DMS79 (cell line): ENCODE results near the gene FAM187B.

Experiments
- DNase-seq: peaks from one replicate; lab custom pipeline; 2025; lab: John Stamatoyannopoulos, UW

The FAM187B gene

DNA sequence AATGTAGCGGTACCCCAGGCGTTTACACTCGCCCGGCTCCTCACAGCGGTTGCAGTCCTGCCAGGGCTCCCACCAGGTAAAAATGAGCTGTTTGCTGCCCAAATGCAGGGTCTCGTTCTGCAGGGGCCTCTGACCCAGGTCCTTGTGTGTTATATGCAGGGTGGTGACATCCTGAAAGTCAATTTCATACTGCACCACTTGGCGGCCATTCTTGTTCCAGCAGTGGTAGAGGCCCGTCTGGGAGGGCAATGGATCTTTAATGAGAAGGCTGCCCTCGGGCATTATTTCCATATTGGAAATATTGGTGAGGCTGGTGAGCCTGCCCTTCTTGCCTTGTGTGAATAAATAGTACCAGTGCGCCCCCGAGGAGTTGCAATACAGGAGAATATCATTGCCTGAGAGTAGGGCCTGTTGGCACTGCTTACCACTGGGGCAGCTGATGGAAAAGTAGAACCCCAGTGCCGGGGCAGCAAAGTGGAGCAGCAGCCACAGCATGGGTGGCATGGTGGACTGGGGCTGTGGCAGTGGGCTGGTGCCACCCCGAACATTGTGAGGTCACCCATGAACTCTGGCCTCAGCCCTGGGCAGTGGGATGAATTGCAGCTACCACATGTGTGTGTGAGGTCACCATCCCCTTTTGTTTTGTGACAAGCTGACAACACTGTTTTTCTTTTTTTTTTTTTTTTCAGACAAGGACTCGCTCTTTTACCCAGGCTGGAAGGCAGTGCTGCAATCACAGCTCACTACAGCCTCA, at the start of gene FAM187B:
TSS of gene FAM187B (minus strand) at position 563 of the 754 bp plus-strand sequence. CDS start at position 504, 59 bp downstream.
- no peak for DNase-seq

GRCh38 chr19:35276706-35277281, 48.3 kb upstream of the FAM187B start:
- DNase-seq = no peak

- no peak for DNase-seq
Measured at GRCh38 chr19:35274323-35274722, 45.8 kb upstream of the FAM187B start.

DNA sequence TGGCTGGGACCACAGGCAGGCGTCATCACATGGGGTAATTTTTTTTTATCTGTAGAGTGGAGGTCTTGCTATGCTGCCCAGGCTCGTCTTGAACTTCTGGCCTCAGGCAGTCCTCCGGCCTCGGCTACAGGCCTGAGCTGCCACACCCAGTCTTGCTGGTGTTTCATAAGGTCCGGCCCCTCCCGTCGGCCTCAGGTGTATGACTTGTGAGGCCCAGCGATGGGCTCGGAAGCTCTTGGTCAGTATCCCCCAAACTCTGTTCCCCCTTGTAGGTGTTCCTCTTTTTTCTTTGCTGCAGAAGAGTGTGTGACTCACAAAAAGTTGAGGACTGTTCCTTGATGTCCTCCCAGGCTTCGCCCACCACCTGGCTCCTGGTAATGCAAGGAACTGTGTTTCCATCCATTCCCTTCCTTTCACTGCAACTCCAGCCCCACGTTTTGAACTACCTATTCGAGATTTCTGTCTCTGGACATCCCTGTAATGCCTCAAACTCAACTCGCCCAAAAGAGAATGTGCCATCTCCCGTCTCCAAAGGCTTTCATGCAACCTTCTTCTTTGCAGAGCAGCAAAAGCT, 45.2 kb upstream of the FAM187B start:
- no peak for DNase-seq

DNA sequence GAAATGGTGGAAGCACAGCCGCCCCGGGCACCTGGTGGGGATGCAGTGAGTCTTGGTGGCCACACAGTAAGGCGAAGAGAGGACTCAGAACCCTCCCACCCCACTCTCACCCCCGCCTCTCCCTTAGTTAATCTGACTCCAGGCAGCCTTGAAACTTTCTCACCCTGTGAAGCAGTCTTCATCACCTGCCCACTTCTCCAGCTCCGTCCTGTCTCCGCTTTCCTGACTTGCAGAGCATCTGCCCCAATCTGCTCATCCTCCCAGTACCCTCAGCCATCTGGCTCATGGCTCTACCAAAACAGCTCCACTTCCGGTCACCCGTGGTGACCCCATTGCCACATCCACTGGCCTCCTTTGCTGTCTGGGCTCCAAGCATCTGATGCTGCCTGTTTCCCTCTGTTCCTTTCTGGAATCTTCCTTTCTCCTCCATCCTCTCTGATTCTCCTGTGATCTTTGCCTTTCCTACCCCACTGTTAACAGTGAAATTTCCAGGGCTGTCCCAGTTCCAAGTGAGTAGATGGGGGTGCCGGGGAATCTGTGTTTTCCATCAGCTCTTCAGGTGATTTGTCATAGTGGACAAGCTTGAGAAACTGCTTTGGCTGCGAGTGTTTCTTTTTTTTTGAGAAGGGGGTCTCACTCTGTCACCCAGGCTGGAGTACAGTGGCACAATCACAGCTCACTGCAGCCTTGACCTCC, 44.6 kb upstream of the FAM187B start:
- no peak for DNase-seq

GRCh38 chr19:35272122-35272719, 43.7 kb upstream of the FAM187B start:
- no peak for DNase-seq

GRCh38 chr19:35271546-35271945, 43.0 kb upstream of the FAM187B start:
- no peak for DNase-seq

DNA sequence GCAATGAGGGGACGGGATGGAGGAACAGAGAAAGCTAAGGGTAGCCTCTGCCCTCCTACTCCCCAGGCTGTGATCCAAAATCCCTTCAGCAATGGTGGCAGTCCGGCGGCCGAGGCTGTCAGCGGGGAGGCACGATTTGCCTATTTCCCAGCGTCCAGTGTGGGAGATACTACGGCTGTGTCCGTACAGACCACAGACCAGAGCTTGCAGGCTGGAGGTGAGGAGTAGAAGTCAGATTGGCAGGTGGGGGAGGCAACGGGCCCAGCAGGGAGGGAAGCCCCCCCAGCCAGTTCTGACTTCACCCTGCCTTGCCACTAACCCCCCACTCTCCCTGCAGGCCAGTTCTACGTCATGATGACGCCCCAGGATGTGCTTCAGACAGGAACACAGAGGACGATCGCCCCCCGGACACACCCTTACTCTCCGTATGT, 41.9 kb upstream of the FAM187B start:
- DNase-seq = no peak

GRCh38 chr19:35269438-35270117, 41.0 kb upstream of the FAM187B start:
- peak; percentile 19 for DNase-seq

GRCh38 chr19:35268536-35269437, 40.2 kb upstream of the FAM187B start, which contains the start of gene USF2:
Gene USF2 (plus strand): TSS chr19:35268962. CDS start chr19:35269102, 140 bp downstream.
- peak; percentile 25 for DNase-seq

- DNase-seq = peak; percentile 21
Measured at GRCh38 chr19:35267818-35268535, 39.4 kb upstream of the FAM187B start.

GRCh38 chr19:35267353-35267817, 38.8 kb upstream of the FAM187B start:
- no peak for DNase-seq

DNA sequence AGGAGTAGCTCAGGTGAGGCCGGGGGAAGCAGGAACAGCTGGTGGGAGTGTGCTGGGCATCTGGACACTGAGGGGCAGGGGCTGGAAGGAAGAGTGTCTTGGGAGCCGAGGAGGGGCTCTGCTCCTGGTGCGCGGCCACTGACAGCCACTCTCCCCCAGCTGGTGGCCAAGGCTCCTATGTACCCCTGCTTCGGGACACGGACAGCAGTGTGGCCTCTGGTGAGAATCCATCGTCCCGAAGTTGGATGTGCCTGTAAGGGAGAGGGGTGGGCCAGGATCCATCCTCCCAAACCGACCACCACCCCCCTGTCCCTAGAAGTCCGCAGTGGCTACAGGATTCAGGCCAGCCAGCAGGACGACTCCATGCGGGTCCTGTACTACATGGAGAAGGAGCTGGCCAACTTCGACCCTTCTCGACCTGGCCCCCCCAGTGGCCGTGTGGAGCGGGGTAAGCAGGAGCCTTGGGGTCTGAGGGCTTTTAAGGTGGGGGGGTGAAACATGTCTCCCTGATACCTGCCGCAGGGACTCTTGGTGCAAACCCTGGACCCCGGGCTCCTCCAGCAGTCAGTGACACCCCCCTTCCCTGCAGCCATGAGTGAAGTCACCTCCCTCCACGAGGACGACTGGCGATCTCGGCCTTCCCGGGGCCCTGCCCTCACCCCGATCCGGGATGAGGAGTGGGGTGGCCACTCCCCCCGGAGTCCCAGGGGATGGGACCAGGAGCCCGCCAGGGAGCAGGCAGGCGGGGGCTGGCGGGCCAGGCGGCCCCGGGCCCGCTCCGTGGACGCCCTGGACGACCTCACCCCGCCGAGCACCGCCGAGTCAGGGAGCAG, 38.2 kb upstream of the FAM187B start:
- DNase-seq = no peak

DNA sequence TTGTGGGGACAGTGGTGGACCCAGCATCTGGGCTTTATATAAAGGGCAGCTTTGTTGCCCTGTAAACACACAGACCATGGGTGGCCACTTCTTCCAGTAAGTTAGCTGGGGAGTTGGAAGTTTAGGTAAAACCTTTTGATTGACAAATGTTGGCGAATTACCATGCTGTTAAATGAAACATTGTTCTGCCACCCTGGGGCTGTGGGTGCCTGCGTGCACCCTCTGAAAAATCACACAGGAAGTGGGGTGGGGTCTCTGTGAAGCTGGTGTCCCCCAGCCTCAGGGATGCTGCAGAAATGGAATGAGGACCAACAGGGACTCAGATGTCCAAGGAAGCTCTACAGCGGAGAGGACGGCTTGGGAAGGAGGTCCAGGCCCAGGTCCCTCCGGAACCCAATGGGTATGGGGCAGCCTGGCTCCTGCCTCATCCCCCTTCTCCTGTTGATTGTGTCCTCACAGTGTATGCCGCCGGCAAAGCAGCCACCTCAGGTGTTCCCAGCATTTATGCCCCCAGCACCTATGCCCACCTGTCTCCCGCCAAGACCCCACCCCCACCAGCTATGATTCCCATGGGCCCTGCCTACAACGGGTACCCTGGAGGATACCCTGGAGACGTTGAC, 37.5 kb upstream of the FAM187B start:
- no peak for DNase-seq

DNA sequence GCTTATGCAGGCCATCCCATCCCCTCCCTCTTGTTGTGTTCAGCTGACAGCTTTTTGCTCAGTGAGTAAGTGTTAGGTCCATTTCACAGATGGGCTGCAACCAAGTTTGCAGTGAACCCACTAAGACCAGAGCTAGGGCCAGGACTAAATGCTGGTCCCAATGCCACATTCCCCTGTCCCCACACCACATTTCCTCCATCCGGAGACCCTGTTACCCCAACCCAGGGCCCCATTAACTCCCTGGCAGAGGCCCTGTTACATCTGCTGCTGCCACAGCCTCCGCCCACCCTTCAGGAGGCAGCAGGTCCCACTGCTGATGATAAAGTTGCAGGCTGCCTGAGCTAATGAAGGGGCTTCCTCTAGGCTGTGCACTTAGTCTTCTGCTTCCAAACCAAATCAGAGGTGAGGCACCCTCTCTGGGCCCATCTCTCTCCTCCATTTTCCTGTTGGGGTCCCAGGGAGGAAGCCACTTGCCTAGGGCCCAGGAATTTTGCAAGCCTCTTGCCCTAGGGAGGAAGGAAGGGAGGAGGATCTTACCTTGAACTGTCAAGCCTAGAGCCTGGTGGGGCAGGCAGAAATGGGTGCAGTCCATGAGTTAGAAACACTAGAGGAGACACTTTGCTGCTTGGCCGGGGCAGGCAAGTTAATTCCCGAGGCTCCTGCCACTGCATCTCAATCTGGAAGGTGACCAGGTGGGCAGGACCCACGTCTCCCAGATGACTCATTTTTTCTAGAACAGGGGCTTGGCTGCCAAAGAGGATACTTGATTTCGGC, 36.8 kb upstream of the FAM187B start:
- DNase-seq = no peak

- no peak for DNase-seq
Measured at GRCh38 chr19:35264268-35265125, 36.0 kb upstream of the FAM187B start.
